BLaER1 treated with 17β-estradiol and CSF1 and Interleukin-3, amounts not matched to agents 10 nM and 100 nM (cell line): Measurements from ENCODE around the gene SWSAP1.

Experiments
- H3K27ac ChIP-seq, 11 experiments: shearing (Covaris generic); formaldehyde crosslinking; 2 replicates each; pipeline ENCODE4 v1.8.1; 2022
- H3K27me3 ChIP-seq, 11 experiments: shearing (Covaris generic); formaldehyde crosslinking; 2 replicates each; pipeline ENCODE4 v1.8.1; 2022
- H3K36me3 ChIP-seq, 11 experiments: shearing (Covaris generic); formaldehyde crosslinking; 2 replicates each; pipeline ENCODE4 v1.8.1; 2022
- H3K4me1 ChIP-seq, 10 experiments: shearing (Covaris generic); formaldehyde crosslinking; 2 replicates each; pipeline ENCODE4 v1.8.1; 2022
- H3K4me2 ChIP-seq, 11 experiments: shearing (Covaris generic); formaldehyde crosslinking; 2 replicates each; pipeline ENCODE4 v1.8.1; 2022
- H3K4me3 ChIP-seq, 10 experiments: shearing (Covaris generic); formaldehyde crosslinking; 2 replicates each; pipeline ENCODE4 v1.8.1; 2022
- H3K9ac ChIP-seq, 11 experiments: shearing (Covaris generic); formaldehyde crosslinking; 2 replicates each; pipeline ENCODE4 v1.8.1; 2022
- H3K9me3 ChIP-seq, 11 experiments: shearing (Covaris generic); formaldehyde crosslinking; replicated peaks in 1 of 11; 2 replicates each; pipeline ENCODE4 v1.8.1; 2022
- H4K20me1 ChIP-seq, 11 experiments: shearing (Covaris generic); formaldehyde crosslinking; 2 replicates each; pipeline ENCODE4 v1.8.1; 2022
- Cebpa-rat ChIP-seq, 11 experiments: shearing (Covaris generic); IDR thresholded peaks; 2 replicates each; pipeline ENCODE4 v1.8.1; 2022

Gene SWSAP1

DNA sequence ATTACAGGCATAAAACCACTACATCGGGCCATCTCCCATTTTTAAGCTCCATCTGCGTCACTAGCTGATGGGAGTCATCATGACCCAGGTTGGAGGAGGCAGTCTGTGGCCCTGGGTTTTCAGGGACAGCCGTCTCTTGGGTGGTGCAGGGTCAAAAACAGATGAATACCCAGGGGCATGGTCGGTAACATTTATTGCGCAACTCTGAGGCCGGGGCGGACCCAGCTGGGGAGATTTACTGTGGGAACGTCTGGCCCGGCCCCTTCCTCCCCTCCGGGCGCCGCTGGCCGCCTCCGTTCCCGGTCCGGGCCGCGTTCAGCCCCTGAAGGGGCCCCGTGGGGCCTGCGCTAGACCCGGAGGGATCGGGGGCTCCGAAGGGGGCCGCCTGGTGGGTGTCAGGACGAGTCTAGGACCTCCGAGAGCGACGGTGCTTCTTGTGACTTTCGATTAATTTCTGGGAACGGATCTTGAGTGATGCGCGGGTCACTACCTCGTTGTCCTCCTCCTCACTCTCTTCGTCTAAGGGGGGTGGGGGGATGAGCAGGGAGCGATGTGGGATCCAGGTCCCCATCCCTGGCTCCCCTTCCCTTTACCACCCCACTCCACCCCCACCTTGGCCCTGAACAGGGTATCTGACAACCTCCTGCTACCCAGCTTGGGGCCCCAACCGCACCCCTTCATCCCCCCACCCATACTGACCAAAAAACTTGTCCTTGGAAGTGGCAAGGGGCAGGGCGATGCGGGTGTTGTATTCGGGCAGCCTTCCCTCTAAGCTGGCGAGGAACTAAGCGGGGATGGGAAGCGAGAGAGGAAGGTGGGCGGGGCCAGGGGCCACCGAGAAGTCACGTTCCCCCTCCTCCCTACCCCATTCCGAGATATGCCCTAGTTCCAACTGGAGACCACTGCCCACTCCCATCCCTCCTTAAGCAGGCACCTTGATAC lies 46.2 kb downstream of the SWSAP1 start:
- peak; percentile 60 to 99 (median 95); a peak in 20 of 22 replicates for TF ChIP-seq Cebpa-rat (IDR thresholded peaks at IDR 0.05)
- Histone ChIP-seq H3K4me3 (peak overlapping the region; percentile 32 to 76 (median 58)), H4K20me1 (peaks cover 0 to 54% (median 10%) of the 10 kb centered on the region in 11 experiments; a peak in 13 of 22 replicates), H3K27ac (peak overlapping the region in 6 of 11 experiments; percentile 21 to 48 (median 37); a peak in 9 of 22 replicates), H3K27me3 (peaks cover 84 to 87% (median 87%) of the 10 kb centered on the region in 11 experiments), H3K9me3 (peaks cover 0 to 5% (median 0%) of the 10 kb centered on the region in 11 experiments; a peak in 3 of 22 replicates), H3K4me1 (peaks cover 44 to 60% (median 53%) of the 10 kb centered on the region in 10 experiments), H3K36me3 (no peaks in the 10 kb centered on the region), H3K4me2 (peak overlapping the region; percentile 91 to 99 (median 97)), H3K9ac (peak overlapping the region; percentile 29 to 72 (median 59); a peak in 20 of 22 replicates)

GRCh38 chr19:11421371-11422098 lies 47.1 kb downstream of the SWSAP1 start:
- no peak for TF ChIP-seq Cebpa-rat (IDR thresholded peaks at IDR 0.05)
- Histone ChIP-seq H3K9me3 (peaks cover 0 to 7% (median 0%) of the 10 kb centered on the region in 11 experiments; a peak in 3 of 22 replicates), H3K4me3 (peak overlapping the region; percentile 32 to 76 (median 58); a peak in 19 of 20 replicates), H3K27ac (peak overlapping the region in 2 of 11 experiments; percentile 13 to 16; a peak in 4 of 22 replicates), H3K4me2 (peak overlapping the region; percentile 91 to 99 (median 97)), H3K9ac (peak overlapping the region in 5 of 11 experiments; percentile 31 to 72 (median 59); a peak in 6 of 22 replicates), H3K36me3 (no peaks in the 10 kb centered on the region), H4K20me1 (peaks cover 0 to 54% (median 10%) of the 10 kb centered on the region in 11 experiments; a peak in 13 of 22 replicates), H3K27me3 (peaks cover 77 to 78% (median 78%) of the 10 kb centered on the region in 11 experiments), H3K4me1 (peaks cover 44 to 60% (median 53%) of the 10 kb centered on the region in 10 experiments)

DNA sequence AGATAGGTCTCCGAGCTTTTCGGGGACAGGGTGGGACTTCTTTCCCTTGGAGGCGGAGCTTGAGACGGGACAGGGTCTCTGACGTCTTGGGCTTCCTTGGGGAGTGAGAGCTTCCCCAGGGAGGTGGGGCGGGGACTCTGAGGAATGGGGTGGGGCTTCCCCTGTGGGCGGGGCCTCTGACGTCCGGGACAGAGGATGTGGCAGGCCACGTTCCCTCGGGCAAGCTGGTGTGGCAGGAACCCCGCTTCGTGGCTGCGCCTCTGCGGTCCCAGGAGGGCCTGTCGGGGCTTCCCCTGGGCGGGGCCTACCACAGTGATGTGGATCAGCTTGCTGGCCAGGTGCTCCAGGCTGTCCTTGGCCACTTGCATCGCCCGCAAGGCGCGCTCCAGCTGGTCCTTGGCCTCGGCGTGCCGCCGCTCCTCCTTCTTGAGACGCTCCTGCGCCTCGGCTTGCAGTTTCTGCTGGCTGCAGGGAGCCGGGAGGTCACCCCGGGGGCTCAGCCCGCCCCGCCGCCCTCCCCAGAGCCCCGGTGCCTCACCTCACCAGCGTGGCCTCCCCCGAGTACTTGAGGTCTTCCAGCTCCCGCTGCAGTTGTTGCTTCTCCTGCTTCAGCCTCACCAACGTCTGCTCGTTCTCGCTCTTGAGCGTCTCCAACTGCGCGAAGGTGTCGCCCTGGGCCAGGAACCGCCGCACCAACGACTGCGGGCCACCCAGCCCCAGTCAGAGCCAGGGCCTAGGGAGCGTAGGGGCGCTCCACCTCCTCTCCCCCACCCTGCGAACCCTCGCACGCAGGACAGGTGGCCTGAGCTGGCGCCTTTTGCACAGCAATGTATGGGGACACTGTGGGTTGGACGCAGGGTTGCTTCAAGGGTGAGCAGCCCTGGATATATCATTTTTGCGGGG lies 47.9 kb downstream of the SWSAP1 start:
- Histone ChIP-seq H3K4me2 (peak overlapping the region; percentile 91 to 99 (median 97)), H3K4me1 (peaks cover 44 to 60% (median 53%) of the 10 kb centered on the region in 10 experiments), H3K36me3 (no peaks in the 10 kb centered on the region), H3K27ac (peak overlapping the region in 3 of 11 experiments; percentile 2 to 42 (median 3); a peak in 2 of 22 replicates), H3K27me3 (peaks cover 68 to 70% (median 69%) of the 10 kb centered on the region in 11 experiments), H3K4me3 (peak overlapping the region; percentile 36 to 76 (median 58)), H3K9me3 (peaks cover 0 to 7% (median 0%) of the 10 kb centered on the region in 11 experiments; a peak in 3 of 22 replicates), H4K20me1 (peaks cover 0 to 54% (median 10%) of the 10 kb centered on the region in 11 experiments; a peak in 13 of 22 replicates), H3K9ac (peak overlapping the region in 7 of 11 experiments; percentile 10 to 49 (median 32); a peak in 9 of 22 replicates)
- TF ChIP-seq Cebpa-rat (IDR thresholded peaks at IDR 0.05): no peak

- Histone ChIP-seq H4K20me1 (peaks cover 0 to 50% (median 10%) of the 10 kb centered on the region in 11 experiments; a peak in 13 of 22 replicates), H3K4me3 (peak overlapping the region in 9 of 10 experiments; percentile 36 to 76 (median 53); a peak in 13 of 20 replicates), H3K9me3 (peaks cover 0 to 7% (median 0%) of the 10 kb centered on the region in 11 experiments; a peak in 3 of 22 replicates), H3K27me3 (peaks cover 60 to 61% (median 61%) of the 10 kb centered on the region in 11 experiments), H3K4me1 (peaks cover 43 to 59% (median 53%) of the 10 kb centered on the region in 10 experiments), H3K36me3 (no peaks in the 10 kb centered on the region), H3K9ac (peak overlapping the region in 1 of 11 experiments; percentile 35; a peak in 1 of 22 replicates), H3K27ac (no peak overlapping the region), H3K4me2 (peak overlapping the region; percentile 91 to 99 (median 97); a peak in 21 of 22 replicates)
- no peak for TF ChIP-seq Cebpa-rat (IDR thresholded peaks at IDR 0.05)
These were observed 48.8 kb downstream of the SWSAP1 start for GRCh38 chr19:11423164-11423790.

DNA sequence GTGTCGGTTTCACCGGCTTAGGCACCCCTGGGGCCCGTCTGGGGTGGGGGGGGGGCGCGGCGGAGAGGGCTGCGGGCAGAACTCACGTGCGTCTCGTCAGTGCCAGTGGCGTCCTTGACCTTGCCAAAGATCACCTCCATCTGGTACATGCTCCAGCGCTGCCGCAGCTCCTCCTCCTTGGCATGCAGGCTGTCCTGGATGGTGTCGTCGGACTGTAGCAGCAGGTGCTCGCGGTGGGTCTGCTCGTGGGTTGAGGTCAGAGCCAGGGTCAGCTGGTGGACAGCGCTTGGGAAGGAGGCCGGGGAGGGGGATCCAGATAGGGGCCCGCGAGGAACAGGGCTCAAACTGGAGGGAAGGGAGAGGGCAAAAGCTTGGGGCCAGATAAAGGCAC lies 49.3 kb downstream of the SWSAP1 start:
- peaks cover 0 to 7% (median 0%) of the 10 kb centered on the region in 11 experiments; a peak in 3 of 22 replicates for H3K9me3 ChIP-seq
- H3K36me3 ChIP-seq: no peaks in the 10 kb centered on the region
- peak overlapping the region in 9 of 11 experiments; percentile 94 to 99 (median 98); a peak in 17 of 22 replicates for H3K4me2 ChIP-seq
- no peak overlapping the region for H3K9ac ChIP-seq
- H4K20me1 ChIP-seq: peaks cover 0 to 44% (median 10%) of the 10 kb centered on the region in 11 experiments; a peak in 13 of 22 replicates
- no peak overlapping the region for H3K27ac ChIP-seq
- no peak overlapping the region; a peak in 1 of 20 replicates for H3K4me3 ChIP-seq
- peaks cover 38 to 54% (median 48%) of the 10 kb centered on the region in 10 experiments for H3K4me1 ChIP-seq
- no peak for TF ChIP-seq Cebpa-rat (IDR thresholded peaks at IDR 0.05)
- H3K27me3 ChIP-seq: peaks cover 54 to 56% (median 56%) of the 10 kb centered on the region in 11 experiments
